Lower leg skin (tissue), 3 donors: ENCODE data around the gene OVCA2.

Experiments
- POLR2A ChIP-seq, 2 donors: fragments of 450-650 bp; IDR thresholded peaks; one replicate each; pipeline ENCODE4 v1.6.1; 2016 to 2017; ENCODE audit warnings: antibody characterized with exemption in 2 of 2, mild to moderate bottlenecking in 1 of 2, moderate library complexity in 1 of 2
- TF ChIP-seq, protein P1 (sequence below), 3 donors: fragments of 450-650 bp; IDR thresholded peaks; one replicate each; pipeline ENCODE4 v1.5.1; 2016; ENCODE audit warnings: antibody characterized with exemption in 3 of 3, mild to moderate bottlenecking in 3 of 3, moderate library complexity in 2 of 3

DNA sequence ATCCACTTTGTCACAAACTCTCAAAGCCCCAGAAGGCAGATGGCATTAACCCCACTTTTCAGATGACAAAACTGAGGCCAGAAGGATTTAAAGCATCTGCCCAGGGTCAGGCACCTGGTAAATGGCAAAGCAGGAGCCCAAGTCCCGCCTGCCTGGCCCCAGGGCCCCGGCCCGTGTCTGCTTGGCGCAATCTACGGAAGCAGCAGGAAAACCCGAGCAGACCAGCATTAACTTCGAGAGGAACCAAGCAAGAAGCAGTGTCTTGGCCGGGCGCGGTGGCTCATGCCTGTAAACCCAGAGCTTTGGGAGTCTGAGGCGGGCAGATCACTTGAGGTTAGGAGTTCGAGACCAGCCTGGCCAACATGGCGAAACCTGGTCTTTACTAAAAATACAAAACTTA is 38.3 kb upstream of the OVCA2 start:
- TF ChIP-seq, protein P1, sequence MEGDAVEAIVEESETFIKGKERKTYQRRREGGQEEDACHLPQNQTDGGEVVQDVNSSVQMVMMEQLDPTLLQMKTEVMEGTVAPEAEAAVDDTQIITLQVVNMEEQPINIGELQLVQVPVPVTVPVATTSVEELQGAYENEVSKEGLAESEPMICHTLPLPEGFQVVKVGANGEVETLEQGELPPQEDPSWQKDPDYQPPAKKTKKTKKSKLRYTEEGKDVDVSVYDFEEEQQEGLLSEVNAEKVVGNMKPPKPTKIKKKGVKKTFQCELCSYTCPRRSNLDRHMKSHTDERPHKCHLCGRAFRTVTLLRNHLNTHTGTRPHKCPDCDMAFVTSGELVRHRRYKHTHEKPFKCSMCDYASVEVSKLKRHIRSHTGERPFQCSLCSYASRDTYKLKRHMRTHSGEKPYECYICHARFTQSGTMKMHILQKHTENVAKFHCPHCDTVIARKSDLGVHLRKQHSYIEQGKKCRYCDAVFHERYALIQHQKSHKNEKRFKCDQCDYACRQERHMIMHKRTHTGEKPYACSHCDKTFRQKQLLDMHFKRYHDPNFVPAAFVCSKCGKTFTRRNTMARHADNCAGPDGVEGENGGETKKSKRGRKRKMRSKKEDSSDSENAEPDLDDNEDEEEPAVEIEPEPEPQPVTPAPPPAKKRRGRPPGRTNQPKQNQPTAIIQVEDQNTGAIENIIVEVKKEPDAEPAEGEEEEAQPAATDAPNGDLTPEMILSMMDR (IDR thresholded peaks at IDR 0.05): no peak
- TF ChIP-seq POLR2A (IDR thresholded peaks at IDR 0.05): no peak
